ENCODE data around the gene ACTMAP. TPM values are rescaled to one million over a fixed set of nuclear protein-coding genes. Genes with fewer than 3 reads are reported as not detected.
A peak's percentile ranks its signal among the peaks of the same experiment; 100 is the strongest.

The ACTMAP gene
- total RNA-seq, 3 donors from 2014 or later (not counting 1 experiment from before 2014, with no cell fraction given) = 5.9 to 9.6 (median 8.2) TPM

- ATAC-seq = peak; percentile 80 to 93 (median 82)
- Mint-ChIP-seq H3K27me3 (ENCODE audit: low read depth in 2 of 2) (no peaks in the 10 kb centered on the region), H3K36me3 (no peaks in the 10 kb centered on the region), H3K27ac (peak within 1 kb of the TSS; percentile 95 to 96), H3K4me1 (peaks cover 37 to 51% of the 10 kb centered on the region in 2 donors), H3K4me3 (peak within 1 kb of the TSS; percentile 97), H3K9me3 (no peaks in the 10 kb centered on the region)
- WGBS (ENCODE audit: insufficient coverage) = under 1% methylated on average over 56 of the region's 56 CpGs
- H3K27ac ChIP-seq (ENCODE audit: low read length) = peak within 1 kb of the TSS; percentile 99
- no peaks in the 10 kb centered on the region for H3K9me3 ChIP-seq (ENCODE audit: control insufficient read depth, insufficient read depth, low read length)
- H3K27me3 ChIP-seq (ENCODE audit: control insufficient read depth, insufficient read depth, low read length) = no peaks in the 10 kb centered on the region
- peak within 1 kb of the TSS; percentile 92 for H3K4me3 ChIP-seq (ENCODE audit: low read length)
- peaks cover 26% of the 10 kb centered on the region for H3K4me1 ChIP-seq (ENCODE audit: control insufficient read depth, insufficient read depth, low read length)
- TF ChIP-seq CTCF (IDR thresholded peaks at IDR 0.05) = no peak
- intact Hi-C loops (cut with micrococcal nuclease) = loop anchor here (1.0 to 10.0 kb wide), 7 partner anchors 20 to 485 kb away; partner anchors contain the start of genes ACTMAP, BLVRB, COQ8B and SPTBN4
- H3K36me3 ChIP-seq (ENCODE audit: control insufficient read depth, insufficient read depth, low read length) = peaks cover 9% of the 10 kb centered on the region
- peak; percentile 100 for DNase-seq
Observed at GRCh38 chr19:40777937-40778705, 27.8 kb upstream of the ACTMAP start, which contains the start of gene RAB4B. TSS of gene RAB4B (plus strand) at chr19:40778247. CDS start at chr19:40778376, 129 bp downstream.

- Mint-ChIP-seq H3K27ac (peak overlapping the region; percentile 95 to 96), H3K4me3 (peak overlapping the region; percentile 97), H3K27me3 (ENCODE audit: low read depth in 2 of 2) (no peaks in the 10 kb centered on the region), H3K4me1 (peaks cover 37 to 51% of the 10 kb centered on the region in 2 donors), H3K9me3 (no peaks in the 10 kb centered on the region), H3K36me3 (no peaks in the 10 kb centered on the region)
- Histone ChIP-seq H3K36me3 (ENCODE audit: control insufficient read depth, insufficient read depth, low read length) (peaks cover 7% of the 10 kb centered on the region), H3K4me3 (ENCODE audit: low read length) (peak overlapping the region; percentile 92), H3K27ac (ENCODE audit: low read length) (peak overlapping the region; percentile 99), H3K9me3 (ENCODE audit: control insufficient read depth, insufficient read depth, low read length) (no peaks in the 10 kb centered on the region), H3K4me1 (ENCODE audit: control insufficient read depth, insufficient read depth, low read length) (peaks cover 26% of the 10 kb centered on the region), H3K27me3 (ENCODE audit: control insufficient read depth, insufficient read depth, low read length) (no peaks in the 10 kb centered on the region)
- 0% methylated on average over 10 of the region's 10 CpGs for WGBS (ENCODE audit: insufficient coverage)
- no peak for ATAC-seq
- no peak for DNase-seq
- TF ChIP-seq CTCF (IDR thresholded peaks at IDR 0.05) = no peak
- intact Hi-C loops (cut with micrococcal nuclease) = loop anchor here (1.0 to 10.0 kb wide), 5 partner anchors 21 to 486 kb away; partner anchors contain the start of genes BLVRB and SPTBN4
Observed at GRCh38 chr19:40777645-40777936, 27.3 kb upstream of the ACTMAP start.

- Histone ChIP-seq H3K4me3 (ENCODE audit: low read length) (peak overlapping the region; percentile 92), H3K4me1 (ENCODE audit: control insufficient read depth, insufficient read depth, low read length) (peaks cover 26% of the 10 kb centered on the region), H3K27me3 (ENCODE audit: control insufficient read depth, insufficient read depth, low read length) (no peaks in the 10 kb centered on the region), H3K9me3 (ENCODE audit: control insufficient read depth, insufficient read depth, low read length) (no peaks in the 10 kb centered on the region), H3K36me3 (ENCODE audit: control insufficient read depth, insufficient read depth, low read length) (peaks cover 7% of the 10 kb centered on the region), H3K27ac (ENCODE audit: low read length) (peak overlapping the region; percentile 99)
- no peaks in the 10 kb centered on the region for H3K9me3 Mint-ChIP-seq
- TF ChIP-seq CTCF (IDR thresholded peaks at IDR 0.05) = no peak
- H3K27ac Mint-ChIP-seq = peak overlapping the region; percentile 95 to 96
- intact Hi-C loops (cut with micrococcal nuclease) = loop anchor here (1.0 to 10.0 kb wide), 5 partner anchors 21 to 486 kb away; partner anchors contain the start of genes BLVRB and SPTBN4
- no peaks in the 10 kb centered on the region for H3K27me3 Mint-ChIP-seq (ENCODE audit: low read depth in 2 of 2)
- 5% methylated on average over 13 of the region's 13 CpGs for WGBS (ENCODE audit: insufficient coverage)
- H3K36me3 Mint-ChIP-seq = no peaks in the 10 kb centered on the region
- ATAC-seq = peak; percentile 66 to 81 (median 68)
- peak; percentile 87 to 97 for DNase-seq
- peak overlapping the region; percentile 97 for H3K4me3 Mint-ChIP-seq
- peaks cover 37 to 48% of the 10 kb centered on the region in 2 donors for H3K4me1 Mint-ChIP-seq
Observed at GRCh38 chr19:40776932-40777644, 26.8 kb upstream of the ACTMAP start.
